Muscle of back (tissue), 10 donors: Measurements from ENCODE around the gene FAM221A. TPM values are rescaled to one million over a fixed set of nuclear protein-coding genes. Genes with fewer than 3 reads are reported as not detected.

Source experiments
- polyA plus RNA-seq, 10 donors: library from polyadenylated mRNA; unstranded; fragments of 120-200 nt; gene quantifications; one replicate each; pipeline ENCODE4 v1.2.1, GENCODE V29; 2013; ENCODE audit not compliant: insufficient read length in 10 of 10

FAM221A gene
- polyA plus RNA-seq, 10 donors: 1.6 to 5.1 (median 2.7) TPM

Other genes starting within 250 kb of the FAM221A start
- 10 to 100 TPM; 20.6 to 39.0 (median 32.0) TPM for gene IGF2BP3, start 209.7 kb upstream of the FAM221A start, polyA plus RNA-seq
- gene TRA2A, start 148.2 kb upstream of the FAM221A start, polyA plus RNA-seq: 100 to 1,000 TPM in 7 of 10 donors, 10 to 100 TPM in 3; 83.7 to 164 (median 112) TPM
- 1 to 10 TPM; 6.5 to 9.8 (median 8.0) TPM for gene CCDC126, start 82.8 kb upstream of the FAM221A start, polyA plus RNA-seq
- 1 to 10 TPM in 7 of 10 donors, under 1 TPM in 3; 0.60 to 1.9 (median 1.2) TPM for gene STK31, start 30.0 kb downstream of the FAM221A start, polyA plus RNA-seq